ENCODE results near the gene FTCD. TPM values are rescaled to one million over a fixed set of nuclear protein-coding genes. Genes with fewer than 3 reads are reported as not detected.

The FTCD gene
- total RNA-seq, 2 experiments from 2014 or later = 0.06 to 1.1 TPM

DNA sequence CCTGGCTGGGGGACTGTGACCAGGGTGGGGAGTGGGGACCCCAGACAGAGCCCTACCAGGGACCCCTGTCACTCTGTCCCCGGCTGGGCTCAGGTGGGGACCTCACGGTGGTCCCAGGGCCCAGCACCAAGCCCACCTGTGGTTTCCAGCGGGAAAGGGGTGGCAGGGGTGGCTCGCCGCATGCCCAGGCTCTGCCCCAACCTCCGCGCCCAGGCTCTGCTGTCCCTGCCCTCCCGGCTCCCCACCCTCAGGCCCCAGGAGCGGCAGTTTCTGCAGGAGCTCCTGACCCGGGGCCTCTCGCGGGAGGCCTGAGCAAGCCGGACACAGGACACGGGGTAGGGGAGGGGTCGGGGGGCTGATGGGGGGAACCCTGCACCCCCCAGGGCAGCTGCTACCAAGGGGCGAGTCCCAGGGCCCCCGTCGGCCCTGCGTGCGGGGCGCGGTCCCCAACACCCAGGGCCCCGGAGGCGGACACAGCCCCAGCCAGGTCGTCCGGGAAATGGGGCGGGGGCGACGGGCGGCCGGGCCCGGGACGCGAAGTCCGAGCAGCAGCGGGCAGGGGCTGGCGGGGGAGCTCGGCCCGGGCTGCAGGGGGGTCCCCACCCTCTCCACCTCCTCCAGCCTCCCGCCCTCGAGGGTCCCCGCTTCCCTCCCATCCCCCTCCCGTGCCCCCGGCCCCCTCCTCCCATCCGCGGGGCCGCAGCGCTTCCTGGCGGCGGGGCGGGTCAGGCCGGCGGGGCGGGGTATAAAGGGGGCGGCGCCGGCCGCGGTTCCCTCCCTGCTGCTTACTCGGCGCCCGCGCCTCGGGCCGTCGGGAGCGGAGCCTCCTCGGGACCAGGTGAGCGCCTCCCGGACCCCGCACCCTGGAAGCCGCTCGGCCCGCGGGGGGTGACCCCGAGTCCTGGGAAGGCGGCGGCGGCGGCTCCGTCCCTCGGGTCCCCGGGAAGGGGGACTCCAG is 57.8 kb downstream of the FTCD start, which contains the start of gene COL6A2:
TSS of gene COL6A2 (plus strand) at position 777 of the 958 bp plus-strand sequence.
- POLR2A ChIA-PET = no interaction called here
- H3K79me2 ChIP-seq (ENCODE audit: insufficient read depth, low read depth, low read length) = no peaks in the 10 kb centered on the region
- no peaks in the 10 kb centered on the region for H4K20me1 ChIP-seq (ENCODE audit: insufficient read depth, low read length)
- no peak for TF ChIP-seq EZH2phosphoT487 (IDR thresholded peaks at IDR 0.05; ENCODE audit: borderline replicate concordance, low read depth, low read length)
- no peak for TF ChIP-seq CTCF (conservative IDR thresholded peaks at IDR 0.05; ENCODE audit: low read length)
- BruUV-seq (replicated peaks) = no TSS peak
- no peak within 1 kb of the TSS for H2AFZ ChIP-seq (ENCODE audit: low read length)
- H3K4me1 ChIP-seq (ENCODE audit: insufficient read depth, low read length, poor library complexity, severe bottlenecking) = no peaks in the 10 kb centered on the region
- H3K9me2 ChIP-seq (ENCODE audit: insufficient read depth, low read length) = no peaks in the 10 kb centered on the region
- intact Hi-C loops (cut with micrococcal nuclease; ENCODE audit: unreplicated experiment) = no loop called here
- no peaks in the 10 kb centered on the region for H3K36me3 ChIP-seq (ENCODE audit: insufficient read depth, low read length)
- CTCF ChIA-PET (ENCODE audit: unreplicated experiment) = no interaction called here
- no peak within 1 kb of the TSS for H3K4me3 ChIP-seq (ENCODE audit: low read depth, low read length, poor library complexity, severe bottlenecking)
- no peak for DNase-seq (ENCODE audit: low spot score)
- no peaks in the 10 kb centered on the region for H3K9me3 ChIP-seq (ENCODE audit: low read length)
- H3K27ac ChIP-seq (ENCODE audit: low read depth, low read length, poor library complexity, severe bottlenecking) = no peak within 1 kb of the TSS
- no peak within 1 kb of the TSS for H3K4me2 ChIP-seq (ENCODE audit: low read length)

DNA sequence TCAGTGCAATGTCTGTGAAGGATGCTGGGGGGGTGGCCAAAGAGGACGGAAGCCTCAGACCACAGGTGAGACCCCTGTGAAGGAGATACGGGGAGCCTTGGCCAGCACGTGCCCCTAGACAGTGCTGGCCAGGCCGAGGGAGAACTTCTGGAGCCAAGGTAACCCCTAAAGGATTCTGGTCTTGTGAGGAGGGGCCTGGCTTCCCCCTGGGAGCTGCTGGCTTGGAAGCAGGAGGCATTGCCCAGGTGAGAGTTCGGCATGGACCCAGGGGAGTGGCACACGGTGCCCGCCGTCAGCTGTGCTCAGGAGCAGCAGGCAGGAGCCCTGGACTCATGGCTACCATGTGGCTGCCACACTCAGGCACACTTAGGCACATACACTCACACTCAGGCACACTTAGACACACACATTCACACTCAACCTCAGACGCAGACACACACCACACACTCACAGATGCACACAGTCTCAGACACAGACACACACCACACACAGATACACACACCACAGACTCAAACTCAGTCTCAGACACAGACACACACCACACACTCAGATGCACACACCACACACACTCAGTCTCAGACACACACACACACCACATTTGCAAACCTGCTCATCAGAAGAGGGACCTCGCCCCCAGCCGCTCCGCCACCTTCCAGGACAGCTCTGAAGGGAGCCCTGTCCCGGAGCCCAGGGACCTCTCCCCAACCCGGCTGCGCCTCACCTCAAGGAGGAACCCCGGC is 58.6 kb downstream of the FTCD start:
- H3K4me2 ChIP-seq (ENCODE audit: low read length) = no peak overlapping the region
- no TSS peak for BruUV-seq (replicated peaks)
- TF ChIP-seq EZH2phosphoT487 (IDR thresholded peaks at IDR 0.05; ENCODE audit: borderline replicate concordance, low read depth, low read length) = no peak
- no peak for TF ChIP-seq CTCF (conservative IDR thresholded peaks at IDR 0.05; ENCODE audit: low read length)
- DNase-seq (ENCODE audit: low spot score) = no peak
- no peak overlapping the region for H3K4me3 ChIP-seq (ENCODE audit: low read depth, low read length, poor library complexity, severe bottlenecking)
- H3K9me3 ChIP-seq (ENCODE audit: low read length) = no peaks in the 10 kb centered on the region
- intact Hi-C loops (cut with micrococcal nuclease; ENCODE audit: unreplicated experiment) = no loop called here
- no peak overlapping the region for H2AFZ ChIP-seq (ENCODE audit: low read length)
- no peaks in the 10 kb centered on the region for H4K20me1 ChIP-seq (ENCODE audit: insufficient read depth, low read length)
- no peaks in the 10 kb centered on the region for H3K9me2 ChIP-seq (ENCODE audit: insufficient read depth, low read length)
- H3K4me1 ChIP-seq (ENCODE audit: insufficient read depth, low read length, poor library complexity, severe bottlenecking) = no peaks in the 10 kb centered on the region
- H3K36me3 ChIP-seq (ENCODE audit: insufficient read depth, low read length) = no peaks in the 10 kb centered on the region
- H3K79me2 ChIP-seq (ENCODE audit: insufficient read depth, low read depth, low read length) = no peaks in the 10 kb centered on the region
- CTCF ChIA-PET (ENCODE audit: unreplicated experiment) = no interaction called here
- POLR2A ChIA-PET = no interaction called here
- H3K27ac ChIP-seq (ENCODE audit: low read depth, low read length, poor library complexity, severe bottlenecking) = no peak overlapping the region
